GM13977 (cell line): ENCODE measurements around the gene PLXNA3.

Experiments
- DNase-seq: peaks from one replicate; pipeline ENCODE4 v3.0.0; 2012; ENCODE audit warnings: low spot score
- CTCF ChIP-seq: IDR thresholded peaks from 2 replicates; pipeline ENCODE4 v1.5.1; 2012; ENCODE audit warnings: mild to moderate bottlenecking, control low read depth; ENCODE audit not compliant: insufficient read depth; ENCODE audit errors: extremely low read depth, missing control alignments
- in situ Hi-C: fragments of 300-500 bp; cut with MboI; formaldehyde crosslinking; loops from one replicate; pipeline ENCODE4 v1.12.0; 2022; ENCODE audit warnings: low sequenced_read_pairs, low pct_unique_long_range_greater_than_20kb, mixed read lengths, inconsistent platforms; ENCODE audit not compliant: unreplicated experiment

PLXNA3 gene

GRCh38 chrX:154458116-154458953 lies at the start of gene PLXNA3:
TSS of gene PLXNA3 (plus strand) at chrX:154458281. CDS start at chrX:154460184, 1,903 bp downstream.
- DNase-seq, result peak; percentile 86
- in situ Hi-C loops, result no loop called here
- TF ChIP-seq CTCF, result no peak

DNA sequence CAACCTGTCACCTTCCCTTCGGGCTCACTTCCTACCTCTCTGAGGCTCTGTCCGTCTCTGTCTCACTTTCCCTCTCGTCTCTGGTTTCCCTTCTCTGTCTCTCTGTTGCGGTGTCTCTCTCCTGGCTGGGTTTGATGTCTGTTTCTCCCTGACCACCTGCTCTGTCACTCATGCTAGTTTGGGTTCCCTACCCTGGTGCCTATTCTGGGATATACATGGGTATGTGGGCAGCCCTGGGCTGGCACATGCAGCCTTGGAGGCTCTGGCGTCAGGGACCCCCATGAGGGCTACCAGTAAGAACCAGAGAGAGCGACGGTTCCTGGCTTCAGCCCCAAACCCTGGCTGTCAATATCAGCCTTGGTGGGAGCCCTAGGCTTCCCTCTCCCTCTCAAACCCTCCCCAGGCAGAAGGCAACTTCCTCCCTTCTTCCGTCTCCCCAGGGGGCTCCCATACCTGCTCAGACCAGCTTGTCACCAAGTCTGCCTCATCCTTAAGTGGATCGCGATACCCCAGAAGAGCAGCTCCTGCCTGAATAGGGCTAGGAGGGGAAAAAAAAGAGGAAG lies 49.3 kb upstream of the PLXNA3 start:
- DNase-seq, result no peak
- in situ Hi-C loops, result no loop called here

GRCh38 chrX:154409222-154409871 lies 48.7 kb upstream of the PLXNA3 start, which contains the start of gene DNASE1L1:
TSS of gene DNASE1L1 (minus strand) at chrX:154409254. CDS start at chrX:154405568, 3,686 bp downstream.
- in situ Hi-C loops, result no loop called here
- peak; percentile 58 for DNase-seq
- no peak for TF ChIP-seq CTCF

More for the DNA sequence above, 49.3 kb upstream of the PLXNA3 start:
- TF ChIP-seq CTCF, result no peak

DNA sequence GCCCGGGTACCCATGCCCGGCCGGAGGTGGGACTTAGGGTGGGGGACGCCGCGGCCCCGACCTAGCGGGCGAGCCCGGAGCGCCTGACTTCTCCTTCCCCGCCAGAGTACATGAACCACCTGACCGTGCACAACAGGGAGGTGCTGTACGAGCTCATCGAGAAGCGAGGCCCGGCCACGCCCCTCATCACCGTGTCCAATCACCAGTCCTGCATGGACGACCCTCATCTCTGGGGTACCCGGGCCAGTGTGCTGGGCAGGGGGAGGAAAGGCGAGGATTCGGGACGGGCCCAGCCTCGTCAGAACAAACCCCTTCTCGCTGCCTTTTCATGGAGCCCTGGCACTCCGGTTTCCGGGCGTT lies 46.1 kb upstream of the PLXNA3 start:
- in situ Hi-C loops, result no loop called here
- TF ChIP-seq CTCF, result no peak
- DNase-seq, result peak; percentile 79

DNA sequence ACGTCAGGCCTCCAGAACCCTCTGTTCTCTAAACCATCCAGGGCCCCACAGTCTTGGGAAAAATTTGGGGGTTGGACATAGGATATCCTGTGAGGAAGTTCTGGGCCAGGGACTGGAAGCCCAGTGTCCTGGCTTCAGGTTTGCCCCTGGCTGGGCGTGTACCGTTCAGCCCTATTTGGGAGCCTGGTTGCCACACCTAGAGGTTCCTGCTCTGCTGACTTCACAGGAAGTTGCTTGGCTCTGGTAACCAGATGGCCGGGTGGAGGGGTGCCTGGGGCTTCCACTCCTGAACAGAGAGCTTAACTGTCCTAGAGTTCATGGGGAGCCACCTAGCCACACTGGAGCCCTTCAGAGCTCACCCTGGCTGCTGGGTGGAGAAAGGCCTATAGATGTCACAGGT lies 45.6 kb upstream of the PLXNA3 start:
- no peak for TF ChIP-seq CTCF
- in situ Hi-C loops, result no loop called here
- no peak for DNase-seq

- TF ChIP-seq CTCF, result no peak
- in situ Hi-C loops, result no loop called here
These were observed 44.9 kb upstream of the PLXNA3 start for GRCh38 chrX:154413142-154413541.

More at GRCh38 chrX:154413142-154413541, 44.9 kb upstream of the PLXNA3 start:
- DNase-seq, result no peak
